Suprapubic skin (tissue), 3 donors: ENCODE data around the gene SNRK.

Experiments used
- POLR2A ChIP-seq, 2 donors: fragments of 450-650 bp; IDR thresholded peaks; one replicate each; pipeline ENCODE4 v1.6.1; 2017; ENCODE audit warnings: antibody characterized with exemption in 2 of 2, mild to moderate bottlenecking in 2 of 2, moderate library complexity in 2 of 2
- TF ChIP-seq, protein P1 (sequence below), 2 donors: fragments of 200-600 bp in 1 of 2; fragments of 450-650 bp in 1 of 2; sonication (generic) in 1 of 2; IDR thresholded peaks; one replicate each; pipeline ENCODE4 v1.5.1; 2016 to 2019; ENCODE audit warnings: antibody characterized with exemption in 2 of 2, mild to moderate bottlenecking in 1 of 2, moderate library complexity in 1 of 2

DNA sequence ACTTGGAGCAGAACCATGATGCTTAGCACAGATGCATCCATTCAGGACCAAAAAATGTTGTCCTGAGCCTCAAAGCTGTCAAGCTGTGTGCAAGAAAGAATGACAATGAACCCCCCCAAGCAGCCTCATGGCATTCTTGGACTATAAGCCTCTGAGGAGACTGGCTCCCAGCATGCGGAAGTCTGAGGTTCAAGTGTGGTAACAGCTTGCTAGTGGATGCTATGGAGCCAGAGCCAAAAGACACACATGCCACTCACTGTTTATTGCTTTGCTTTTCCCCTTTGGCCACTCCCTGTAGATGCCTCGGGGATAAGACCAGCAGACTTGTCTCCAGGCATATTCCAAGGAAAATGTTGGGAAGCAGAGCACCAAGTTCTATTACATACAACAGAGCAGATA lies 38.2 kb upstream of the SNRK start:
- TF ChIP-seq, protein P1, sequence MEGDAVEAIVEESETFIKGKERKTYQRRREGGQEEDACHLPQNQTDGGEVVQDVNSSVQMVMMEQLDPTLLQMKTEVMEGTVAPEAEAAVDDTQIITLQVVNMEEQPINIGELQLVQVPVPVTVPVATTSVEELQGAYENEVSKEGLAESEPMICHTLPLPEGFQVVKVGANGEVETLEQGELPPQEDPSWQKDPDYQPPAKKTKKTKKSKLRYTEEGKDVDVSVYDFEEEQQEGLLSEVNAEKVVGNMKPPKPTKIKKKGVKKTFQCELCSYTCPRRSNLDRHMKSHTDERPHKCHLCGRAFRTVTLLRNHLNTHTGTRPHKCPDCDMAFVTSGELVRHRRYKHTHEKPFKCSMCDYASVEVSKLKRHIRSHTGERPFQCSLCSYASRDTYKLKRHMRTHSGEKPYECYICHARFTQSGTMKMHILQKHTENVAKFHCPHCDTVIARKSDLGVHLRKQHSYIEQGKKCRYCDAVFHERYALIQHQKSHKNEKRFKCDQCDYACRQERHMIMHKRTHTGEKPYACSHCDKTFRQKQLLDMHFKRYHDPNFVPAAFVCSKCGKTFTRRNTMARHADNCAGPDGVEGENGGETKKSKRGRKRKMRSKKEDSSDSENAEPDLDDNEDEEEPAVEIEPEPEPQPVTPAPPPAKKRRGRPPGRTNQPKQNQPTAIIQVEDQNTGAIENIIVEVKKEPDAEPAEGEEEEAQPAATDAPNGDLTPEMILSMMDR (IDR thresholded peaks at IDR 0.05): no peak
- no peak for TF ChIP-seq POLR2A (IDR thresholded peaks at IDR 0.05)
